ENCODE results near the gene PADI3. TPM values are rescaled to one million over a fixed set of nuclear protein-coding genes. Genes with fewer than 3 reads are reported as not detected.
"Not testable (repeated sequence)": the region's sequence is repeated elsewhere in the genome, so short reads cannot be mapped to it uniquely, and the experiment has no call there.

PADI3 gene
- polyA plus RNA-seq, 1 donor (not counting 4 experiments of a cell fraction or from before 2014, with no cell fraction given): 6.1 TPM

DNA sequence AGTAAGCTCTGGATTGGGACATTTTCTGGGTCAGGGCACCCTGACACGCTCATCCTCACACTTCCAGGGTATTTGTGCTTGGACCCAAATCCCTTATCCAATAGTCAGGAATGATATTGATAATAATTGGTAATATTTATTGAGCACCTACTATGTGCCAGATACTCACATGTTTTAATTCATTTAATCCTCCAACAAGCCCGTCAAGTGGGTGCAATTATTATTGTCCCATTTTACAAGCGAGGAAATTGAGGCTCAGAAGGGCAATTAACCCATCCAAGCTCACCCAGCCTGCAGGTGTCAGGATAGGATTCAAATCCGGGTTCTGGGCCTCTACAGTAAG lies 11.4 kb upstream of the PADI3 start:
- Histone ChIP-seq H2AFZ (ENCODE audit: control insufficient read depth, low read length) (no peak overlapping the region), H3K36me3 (ENCODE audit: control insufficient read depth in 2 of 2, extremely low read depth in 1 of 2, insufficient read depth in 2 of 2, low read length in 2 of 2) (no peaks in the 10 kb centered on the region), H3K9me1 (ENCODE audit: control insufficient read depth, extremely low read depth, insufficient read depth, low read length) (no peaks in the 10 kb centered on the region), H3K4me3 (ENCODE audit: control insufficient read depth in 2 of 3, extremely low read depth in 1 of 3, insufficient read depth in 2 of 3, low read depth in 1 of 3, low read length in 3 of 3) (no peak overlapping the region), H3K4me1 (ENCODE audit: control insufficient read depth, extremely low read depth, insufficient read depth, low read length) (peaks cover 31% of the 10 kb centered on the region), H3K27me3 (ENCODE audit: control insufficient read depth, extremely low read depth, insufficient read depth, low read length) (no peaks in the 10 kb centered on the region), H3K27ac (ENCODE audit: control insufficient read depth, insufficient read depth, low read length) (no peak overlapping the region), H3K79me2 (ENCODE audit: control insufficient read depth, insufficient read depth, low read length) (no peaks in the 10 kb centered on the region), H3K9me3 (ENCODE audit: control insufficient read depth, low read depth, low read length) (no peaks in the 10 kb centered on the region), H4K20me1 (ENCODE audit: control insufficient read depth, extremely low read depth, insufficient read depth, low read length) (no peaks in the 10 kb centered on the region), H3K9ac (ENCODE audit: control insufficient read depth, extremely low read depth, insufficient read depth, low read length) (no peak overlapping the region), H3K4me2 (ENCODE audit: control insufficient read depth, extremely low read depth, insufficient read depth, low read depth, low read length) (no peak overlapping the region)
- DNase-seq (ENCODE audit: low read depth, low spot score): no peak
- dilution Hi-C loops (cut with MboI; ENCODE audit: extremely low pct_ligation_motif_present, low sequenced_read_pairs): no loop called here
- FAIRE-seq: peak; percentile 29
- no peak for TF ChIP-seq EZH2 (IDR thresholded peaks at IDR 0.05; ENCODE audit: low read length)
- TF ChIP-seq, protein P1, sequence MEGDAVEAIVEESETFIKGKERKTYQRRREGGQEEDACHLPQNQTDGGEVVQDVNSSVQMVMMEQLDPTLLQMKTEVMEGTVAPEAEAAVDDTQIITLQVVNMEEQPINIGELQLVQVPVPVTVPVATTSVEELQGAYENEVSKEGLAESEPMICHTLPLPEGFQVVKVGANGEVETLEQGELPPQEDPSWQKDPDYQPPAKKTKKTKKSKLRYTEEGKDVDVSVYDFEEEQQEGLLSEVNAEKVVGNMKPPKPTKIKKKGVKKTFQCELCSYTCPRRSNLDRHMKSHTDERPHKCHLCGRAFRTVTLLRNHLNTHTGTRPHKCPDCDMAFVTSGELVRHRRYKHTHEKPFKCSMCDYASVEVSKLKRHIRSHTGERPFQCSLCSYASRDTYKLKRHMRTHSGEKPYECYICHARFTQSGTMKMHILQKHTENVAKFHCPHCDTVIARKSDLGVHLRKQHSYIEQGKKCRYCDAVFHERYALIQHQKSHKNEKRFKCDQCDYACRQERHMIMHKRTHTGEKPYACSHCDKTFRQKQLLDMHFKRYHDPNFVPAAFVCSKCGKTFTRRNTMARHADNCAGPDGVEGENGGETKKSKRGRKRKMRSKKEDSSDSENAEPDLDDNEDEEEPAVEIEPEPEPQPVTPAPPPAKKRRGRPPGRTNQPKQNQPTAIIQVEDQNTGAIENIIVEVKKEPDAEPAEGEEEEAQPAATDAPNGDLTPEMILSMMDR (optimal IDR thresholded peaks at IDR 0.05 in 1 of 3, IDR thresholded peaks at IDR 0.05 in 1 of 3, conservative IDR thresholded peaks at IDR 0.05 in 1 of 3; ENCODE audit: extremely low read depth in 1 of 3, insufficient read depth in 2 of 3, low read length in 3 of 3): peak in 1 of 3 experiments; percentile 40

DNA sequence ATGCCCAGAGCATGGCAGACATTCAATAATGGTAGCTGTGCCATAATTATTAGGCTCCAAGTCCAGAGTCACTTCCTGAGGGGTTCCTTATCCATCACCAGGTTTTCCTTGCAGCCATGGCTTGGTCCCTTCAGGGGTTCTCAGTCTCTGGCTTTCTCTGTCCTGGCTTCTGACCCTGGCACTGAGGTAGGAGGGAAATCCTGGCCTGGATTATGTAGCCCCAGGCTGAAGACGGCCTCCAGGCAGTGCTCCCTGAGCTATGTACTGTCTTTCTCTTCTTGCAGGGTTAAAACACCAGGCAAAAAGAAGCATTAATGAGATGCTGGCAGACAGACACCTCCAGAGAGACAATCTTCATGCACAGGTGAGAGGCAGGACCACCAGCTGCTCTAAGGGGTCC lies 9.5 kb upstream of the PADI3 start:
- H3K4me2 ChIP-seq (ENCODE audit: control insufficient read depth, extremely low read depth, insufficient read depth, low read depth, low read length): no peak overlapping the region
- no peak overlapping the region for H3K9ac ChIP-seq (ENCODE audit: control insufficient read depth, extremely low read depth, insufficient read depth, low read length)
- no peak for DNase-seq (ENCODE audit: low read depth, low spot score)
- no peaks in the 10 kb centered on the region for H3K27me3 ChIP-seq (ENCODE audit: control insufficient read depth, extremely low read depth, insufficient read depth, low read length)
- no peaks in the 10 kb centered on the region for H4K20me1 ChIP-seq (ENCODE audit: control insufficient read depth, extremely low read depth, insufficient read depth, low read length)
- no peaks in the 10 kb centered on the region for H3K9me3 ChIP-seq (ENCODE audit: control insufficient read depth, low read depth, low read length)
- dilution Hi-C loops (cut with MboI; ENCODE audit: extremely low pct_ligation_motif_present, low sequenced_read_pairs): no loop called here
- no peak overlapping the region for H2AFZ ChIP-seq (ENCODE audit: control insufficient read depth, low read length)
- TF ChIP-seq EZH2 (IDR thresholded peaks at IDR 0.05; ENCODE audit: low read length): no peak
- TF ChIP-seq, protein P1 (optimal IDR thresholded peaks at IDR 0.05 in 1 of 3, IDR thresholded peaks at IDR 0.05 in 1 of 3, conservative IDR thresholded peaks at IDR 0.05 in 1 of 3; ENCODE audit: extremely low read depth in 1 of 3, insufficient read depth in 2 of 3, low read length in 3 of 3): no peak
- H3K4me1 ChIP-seq (ENCODE audit: control insufficient read depth, extremely low read depth, insufficient read depth, low read length): peaks cover 13% of the 10 kb centered on the region
- FAIRE-seq: peak; percentile 92
- H3K4me3 ChIP-seq (ENCODE audit: control insufficient read depth in 2 of 3, extremely low read depth in 1 of 3, insufficient read depth in 2 of 3, low read depth in 1 of 3, low read length in 3 of 3): no peak overlapping the region
- H3K36me3 ChIP-seq (ENCODE audit: control insufficient read depth in 2 of 2, extremely low read depth in 1 of 2, insufficient read depth in 2 of 2, low read length in 2 of 2): no peaks in the 10 kb centered on the region
- no peaks in the 10 kb centered on the region for H3K79me2 ChIP-seq (ENCODE audit: control insufficient read depth, insufficient read depth, low read length)
- no peaks in the 10 kb centered on the region for H3K9me1 ChIP-seq (ENCODE audit: control insufficient read depth, extremely low read depth, insufficient read depth, low read length)
- H3K27ac ChIP-seq (ENCODE audit: control insufficient read depth, insufficient read depth, low read length): no peak overlapping the region

DNA sequence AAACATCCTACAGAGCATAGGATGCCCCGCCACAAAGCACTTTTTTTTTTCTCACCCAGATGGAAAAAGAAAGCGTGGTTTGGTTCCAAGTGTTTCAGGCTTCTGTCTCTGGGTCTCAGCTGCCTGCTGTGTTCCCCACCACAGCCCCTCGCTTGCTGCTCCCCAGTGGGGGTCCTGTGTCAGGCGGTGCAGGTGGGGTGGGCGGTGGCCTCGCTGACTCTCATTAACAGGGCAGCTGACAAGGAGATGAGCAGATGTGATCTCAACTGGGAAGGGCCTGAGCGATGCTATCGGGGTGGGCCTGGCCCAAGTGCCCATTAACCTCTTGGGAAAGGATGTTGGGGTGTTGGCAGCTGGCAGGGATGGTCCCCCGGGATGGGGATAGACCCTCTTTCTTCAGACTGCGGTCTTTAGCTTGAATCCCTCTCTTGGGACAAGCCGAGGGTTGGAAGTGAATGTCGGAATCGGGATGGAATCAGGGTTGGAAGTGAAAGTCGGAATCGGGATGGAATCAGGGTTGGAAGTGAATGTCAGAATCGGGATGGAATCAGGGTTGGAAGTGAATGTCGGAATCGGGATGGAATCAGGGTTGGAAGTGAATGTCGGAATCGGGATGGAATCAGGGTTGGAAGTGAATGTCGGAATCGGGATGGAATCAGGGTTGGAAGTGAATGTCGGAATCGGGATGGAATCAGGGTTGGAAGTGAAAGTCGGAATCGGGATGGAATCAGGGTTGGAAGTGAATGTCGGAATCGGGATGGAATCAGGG lies 7.7 kb upstream of the PADI3 start:
- H3K27me3 ChIP-seq (ENCODE audit: control insufficient read depth, extremely low read depth, insufficient read depth, low read length); H3K4me2 ChIP-seq (ENCODE audit: control insufficient read depth, extremely low read depth, insufficient read depth, low read depth, low read length); H3K4me3 ChIP-seq (ENCODE audit: control insufficient read depth in 2 of 3, extremely low read depth in 1 of 3, insufficient read depth in 2 of 3, low read depth in 1 of 3, low read length in 3 of 3); H2AFZ ChIP-seq (ENCODE audit: control insufficient read depth, low read length); H3K79me2 ChIP-seq (ENCODE audit: control insufficient read depth, insufficient read depth, low read length); H3K9ac ChIP-seq (ENCODE audit: control insufficient read depth, extremely low read depth, insufficient read depth, low read length); DNase-seq (ENCODE audit: low read depth, low spot score); H3K9me1 ChIP-seq (ENCODE audit: control insufficient read depth, extremely low read depth, insufficient read depth, low read length); FAIRE-seq; H3K36me3 ChIP-seq (ENCODE audit: control insufficient read depth in 2 of 2, extremely low read depth in 1 of 2, insufficient read depth in 2 of 2, low read length in 2 of 2); H4K20me1 ChIP-seq (ENCODE audit: control insufficient read depth, extremely low read depth, insufficient read depth, low read length); dilution Hi-C loops (cut with MboI; ENCODE audit: extremely low pct_ligation_motif_present, low sequenced_read_pairs); H3K27ac ChIP-seq (ENCODE audit: control insufficient read depth, insufficient read depth, low read length); H3K9me3 ChIP-seq (ENCODE audit: control insufficient read depth, low read depth, low read length): not testable (repeated sequence)
- peaks cover 22% of the 10 kb centered on the region for H3K4me1 ChIP-seq (ENCODE audit: control insufficient read depth, extremely low read depth, insufficient read depth, low read length)

DNA sequence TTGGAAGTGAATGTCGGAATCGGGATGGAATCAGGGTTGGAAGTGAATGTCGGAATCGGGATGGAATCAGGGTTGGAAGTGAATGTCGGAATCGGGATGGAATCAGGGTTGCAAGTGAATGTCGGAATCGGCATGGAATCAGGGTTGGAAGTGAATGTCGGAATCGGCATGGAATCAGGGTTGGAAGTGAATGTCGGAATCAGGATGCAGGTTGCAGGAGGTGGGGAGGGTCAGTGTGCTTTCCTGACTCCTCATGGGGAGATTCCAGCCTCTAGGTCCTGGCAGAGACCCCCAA lies 7.2 kb upstream of the PADI3 start:
- H3K79me2 ChIP-seq (ENCODE audit: control insufficient read depth, insufficient read depth, low read length); H4K20me1 ChIP-seq (ENCODE audit: control insufficient read depth, extremely low read depth, insufficient read depth, low read length); H3K36me3 ChIP-seq (ENCODE audit: control insufficient read depth in 2 of 2, extremely low read depth in 1 of 2, insufficient read depth in 2 of 2, low read length in 2 of 2); H3K27ac ChIP-seq (ENCODE audit: control insufficient read depth, insufficient read depth, low read length); H3K9ac ChIP-seq (ENCODE audit: control insufficient read depth, extremely low read depth, insufficient read depth, low read length); FAIRE-seq; dilution Hi-C loops (cut with MboI; ENCODE audit: extremely low pct_ligation_motif_present, low sequenced_read_pairs); DNase-seq (ENCODE audit: low read depth, low spot score); H2AFZ ChIP-seq (ENCODE audit: control insufficient read depth, low read length); H3K27me3 ChIP-seq (ENCODE audit: control insufficient read depth, extremely low read depth, insufficient read depth, low read length); H3K4me2 ChIP-seq (ENCODE audit: control insufficient read depth, extremely low read depth, insufficient read depth, low read depth, low read length); H3K4me3 ChIP-seq (ENCODE audit: control insufficient read depth in 2 of 3, extremely low read depth in 1 of 3, insufficient read depth in 2 of 3, low read depth in 1 of 3, low read length in 3 of 3); H3K9me1 ChIP-seq (ENCODE audit: control insufficient read depth, extremely low read depth, insufficient read depth, low read length); H3K9me3 ChIP-seq (ENCODE audit: control insufficient read depth, low read depth, low read length): not testable (repeated sequence)
- H3K4me1 ChIP-seq (ENCODE audit: control insufficient read depth, extremely low read depth, insufficient read depth, low read length): peaks cover 21% of the 10 kb centered on the region
